WTC11 (cell line): Measurements from ENCODE around the gene HS6ST1. TPM values are rescaled to one million over a fixed set of nuclear protein-coding genes. Genes with fewer than 3 reads are reported as not detected.

Source experiments
- ATAC-seq: fragments of 200-7000 bp; cut with Tn5 transposase; 2 replicates; pipeline ENCODE4 v1.10.0; 2021; ENCODE audit warnings: mild to moderate bottlenecking, moderate library complexity
- CTCF ChIA-PET: fragments of 300-600 bp; sonication (Branson Sonifier 250); formaldehyde crosslinking; loops from one replicate; lab custom pipeline; 2021; ENCODE audit warnings: antibody characterized with exemption; lab: Charles Lee
- POLR2A ChIA-PET: fragments of 350-600 bp; sonication (Branson Sonifier 250); formaldehyde crosslinking; loops from one replicate; lab custom pipeline; 2021; ENCODE audit warnings: antibody characterized with exemption; lab: Charles Lee
- DNase-seq: peaks from one replicate; pipeline ENCODE4 v3.0.0; 2021; ENCODE audit warnings: low spot score
- H3K27ac Mint-ChIP-seq: 2 replicates; pipeline ENCODE4 v1.8.0; 2021; ENCODE audit warnings: mixed read lengths
- H3K27me3 Mint-ChIP-seq: 2 replicates; pipeline ENCODE4 v1.8.0; 2021; ENCODE audit warnings: low read depth, mild to moderate bottlenecking, moderate library complexity, mixed read lengths
- H3K36me3 Mint-ChIP-seq: 2 replicates; pipeline ENCODE4 v1.8.0; 2021; ENCODE audit warnings: mixed read lengths
- H3K4me1 Mint-ChIP-seq: 2 replicates; pipeline ENCODE4 v1.8.0; 2022; ENCODE audit warnings: mixed read lengths
- H3K4me3 Mint-ChIP-seq: 2 replicates; pipeline ENCODE4 v1.8.0; 2021; ENCODE audit warnings: mild to moderate bottlenecking, moderate library complexity, mixed read lengths
- H3K9me3 Mint-ChIP-seq: 2 replicates; pipeline ENCODE4 v1.8.0; 2021; ENCODE audit warnings: mixed read lengths
- ATF1 ChIP-seq: sonication (generic); formaldehyde crosslinking; IDR thresholded peaks from 2 replicates; pipeline ENCODE4 v1.8.1; 2023; ENCODE audit warnings: mild to moderate bottlenecking, moderate library complexity, missing genetic modification reagents
- ATF6 ChIP-seq: sonication (generic); formaldehyde crosslinking; IDR thresholded peaks from 2 replicates; pipeline ENCODE4 v1.8.1; 2023; ENCODE audit warnings: mild to moderate bottlenecking, missing genetic modification reagents
- CREM ChIP-seq: sonication (generic); formaldehyde crosslinking; IDR thresholded peaks from 2 replicates; pipeline ENCODE4 v1.8.1; 2022; ENCODE audit warnings: mild to moderate bottlenecking, missing genetic modification reagents, moderate library complexity
- E2F5 ChIP-seq: sonication (generic); formaldehyde crosslinking; IDR thresholded peaks from 2 replicates; pipeline ENCODE4 v1.8.1; 2022; ENCODE audit warnings: mild to moderate bottlenecking, moderate library complexity, missing genetic modification reagents
- ELF4 ChIP-seq: sonication (generic); formaldehyde crosslinking; IDR thresholded peaks from 2 replicates; pipeline ENCODE4 v1.8.1; 2022; ENCODE audit warnings: low read depth, mild to moderate bottlenecking, moderate library complexity, missing genetic modification reagents
- ETV6 ChIP-seq: sonication (generic); formaldehyde crosslinking; IDR thresholded peaks from 2 replicates; pipeline ENCODE4 v1.8.1; 2022; ENCODE audit warnings: mild to moderate bottlenecking, missing genetic modification reagents
- FOXP1 ChIP-seq: sonication (generic); formaldehyde crosslinking; IDR thresholded peaks from 2 replicates; pipeline ENCODE4 v1.8.0; 2022; ENCODE audit warnings: missing genetic modification reagents, mild to moderate bottlenecking, moderate library complexity, borderline replicate concordance
- JAZF1 ChIP-seq: fragments of 250-450 bp; sonication (Bioruptor Pico); IDR thresholded peaks from 2 replicates; pipeline ENCODE4 v1.9.0; 2021; ENCODE audit warnings: moderate library complexity, mild to moderate bottlenecking, inconsistent platforms
- MAX ChIP-seq: sonication (generic); formaldehyde crosslinking; IDR thresholded peaks from 2 replicates; pipeline ENCODE4 v1.8.0; 2022; ENCODE audit warnings: mild to moderate bottlenecking, missing genetic modification reagents
- MXD4 ChIP-seq: fragments of 250-450 bp; sonication (Bioruptor Pico); IDR thresholded peaks from 2 replicates; pipeline ENCODE4 v1.8.0; 2021; ENCODE audit warnings: mild to moderate bottlenecking, moderate library complexity, borderline replicate concordance
- NR2C2 ChIP-seq: sonication (generic); formaldehyde crosslinking; IDR thresholded peaks from 2 replicates; pipeline ENCODE4 v1.8.0; 2022; ENCODE audit warnings: mild to moderate bottlenecking, missing genetic modification reagents
- PRRX2 ChIP-seq: fragments of 250-450 bp; sonication (Bioruptor Pico); IDR thresholded peaks from 2 replicates; pipeline ENCODE4 v1.8.0; 2021; ENCODE audit warnings: mild to moderate bottlenecking
- TEAD4 ChIP-seq: sonication (generic); formaldehyde crosslinking; IDR thresholded peaks from 2 replicates; pipeline ENCODE4 v1.8.0; 2022; ENCODE audit warnings: mild to moderate bottlenecking, missing genetic modification reagents
- ZNF219 ChIP-seq: sonication (generic); formaldehyde crosslinking; IDR thresholded peaks from 2 replicates; pipeline ENCODE4 v1.8.0; 2023; ENCODE audit warnings: missing genetic modification reagents, mild to moderate bottlenecking, borderline replicate concordance
- ZNF263 ChIP-seq: sonication (generic); formaldehyde crosslinking; IDR thresholded peaks from 2 replicates; pipeline ENCODE4 v1.8.1; 2022; ENCODE audit warnings: low read depth, mild to moderate bottlenecking, moderate library complexity, missing genetic modification reagents
- ZNF396 ChIP-seq: fragments of 250-450 bp; sonication (Bioruptor Pico); IDR thresholded peaks from 2 replicates; pipeline ENCODE4 v1.8.0; 2021; ENCODE audit warnings: mild to moderate bottlenecking, moderate library complexity, borderline replicate concordance
- ZNF671 ChIP-seq: fragments of 250-450 bp; sonication (Bioruptor Pico); IDR thresholded peaks from 2 replicates; pipeline ENCODE4 v1.8.0; 2021; ENCODE audit warnings: mild to moderate bottlenecking
- total RNA-seq: library from RNA; stranded (reverse); gene quantifications from 3 replicates; pipeline ENCODE4 v1.2.3, GENCODE V29; 2021
- TF ChIP-seq, protein P1 (sequence below): sonication (generic); formaldehyde crosslinking; conservative IDR thresholded peaks from 2 replicates; pipeline ENCODE4 v1.8.1; 2022; ENCODE audit warnings: mild to moderate bottlenecking, missing genetic modification reagents
- TF ChIP-seq, protein P2 (sequence below): fragments of 250-450 bp; sonication (Bioruptor Pico); IDR thresholded peaks from 2 replicates; pipeline ENCODE4 v2.1.2; 2022; ENCODE audit warnings: mild to moderate bottlenecking, moderate library complexity
- TF ChIP-seq, protein P3 (sequence below): fragments of 250-450 bp; sonication (Bioruptor Pico); IDR thresholded peaks from 2 replicates; pipeline ENCODE4 v1.9.0; 2021; ENCODE audit warnings: mild to moderate bottlenecking

Gene HS6ST1
- total RNA-seq, 1 experiment from 2014 or later, result 55.5 TPM

DNA sequence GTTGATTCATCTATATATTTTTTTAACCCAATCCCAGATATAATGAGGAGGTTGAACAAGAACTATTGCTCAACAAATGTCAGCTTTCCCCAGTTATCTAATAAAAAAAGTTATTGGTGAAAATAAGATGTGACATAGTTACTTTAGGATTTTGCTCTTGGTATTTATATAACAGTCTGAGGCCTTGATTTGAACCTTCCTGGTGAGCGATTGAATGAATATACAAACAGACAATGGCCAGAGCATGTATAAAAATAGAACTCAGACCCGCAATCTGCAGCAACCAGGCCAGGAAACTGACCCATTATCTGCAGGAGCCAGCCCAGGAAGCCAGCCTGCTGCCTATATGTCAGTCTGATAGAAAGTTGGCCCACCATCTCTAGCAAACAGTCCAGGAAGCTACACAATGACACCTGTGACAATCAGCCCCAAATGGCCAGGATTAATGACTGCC is 81.6 kb downstream of the HS6ST1 start:
- TF ChIP-seq ELF4 (CRISPR knock-in tag) (no peak), FOXP1 (CRISPR knock-in tag) (no peak), MAX (CRISPR knock-in tag) (no peak), ATF1 (CRISPR knock-in tag) (no peak), PRRX2 (no peak), ZNF219 (CRISPR knock-in tag) (no peak), JAZF1 (CRISPR knock-in tag) (no peak), ETV6 (CRISPR knock-in tag) (no peak), NR2C2 (CRISPR knock-in tag) (no peak), E2F5 (CRISPR knock-in tag) (no peak), CREM (CRISPR knock-in tag) (no peak), MXD4 (CRISPR knock-in tag) (no peak)
- TF ChIP-seq, protein P1, sequence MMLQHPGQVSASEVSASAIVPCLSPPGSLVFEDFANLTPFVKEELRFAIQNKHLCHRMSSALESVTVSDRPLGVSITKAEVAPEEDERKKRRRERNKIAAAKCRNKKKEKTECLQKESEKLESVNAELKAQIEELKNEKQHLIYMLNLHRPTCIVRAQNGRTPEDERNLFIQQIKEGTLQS (CRISPR knock-in tag), result no peak
- TF ChIP-seq, protein P2, sequence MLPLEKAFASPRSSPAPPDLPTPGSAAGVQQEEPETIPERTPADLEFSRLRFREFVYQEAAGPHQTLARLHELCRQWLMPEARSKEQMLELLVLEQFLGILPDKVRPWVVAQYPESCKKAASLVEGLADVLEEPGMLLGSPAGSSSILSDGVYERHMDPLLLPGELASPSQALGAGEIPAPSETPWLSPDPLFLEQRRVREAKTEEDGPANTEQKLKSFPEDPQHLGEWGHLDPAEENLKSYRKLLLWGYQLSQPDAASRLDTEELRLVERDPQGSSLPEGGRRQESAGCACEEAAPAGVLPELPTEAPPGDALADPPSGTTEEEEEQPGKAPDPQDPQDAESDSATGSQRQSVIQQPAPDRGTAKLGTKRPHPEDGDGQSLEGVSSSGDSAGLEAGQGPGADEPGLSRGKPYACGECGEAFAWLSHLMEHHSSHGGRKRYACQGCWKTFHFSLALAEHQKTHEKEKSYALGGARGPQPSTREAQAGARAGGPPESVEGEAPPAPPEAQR (CRISPR knock-in tag), result no peak
- TF ChIP-seq, protein P3, sequence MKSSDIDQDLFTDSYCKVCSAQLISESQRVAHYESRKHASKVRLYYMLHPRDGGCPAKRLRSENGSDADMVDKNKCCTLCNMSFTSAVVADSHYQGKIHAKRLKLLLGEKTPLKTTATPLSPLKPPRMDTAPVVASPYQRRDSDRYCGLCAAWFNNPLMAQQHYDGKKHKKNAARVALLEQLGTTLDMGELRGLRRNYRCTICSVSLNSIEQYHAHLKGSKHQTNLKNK, result no peak
- peaks cover 5% of the 10 kb centered on the region; the same call in 1 of the 2 replicates for H3K4me1 Mint-ChIP-seq
- H3K9me3 Mint-ChIP-seq, result no peaks in the 10 kb centered on the region
- ChIA-PET CTCF (interaction anchor here (0.9 to 1.9 kb wide), 2 partner anchors 151 to 174 kb away, joined by 4 read pairs; no protein-coding TSS in a partner anchor), POLR2A (no interaction called here)
- DNase-seq (no peak), ATAC-seq (no peak)
- peaks cover 15% of the 10 kb centered on the region for H3K27me3 Mint-ChIP-seq
- no peak overlapping the region for H3K27ac Mint-ChIP-seq
- no peaks in the 10 kb centered on the region for H3K36me3 Mint-ChIP-seq
- no peak overlapping the region for H3K4me3 Mint-ChIP-seq

GRCh38 chr2:128236491-128237035 is 82.1 kb downstream of the HS6ST1 start:
- H3K4me3 Mint-ChIP-seq, result no peak overlapping the region
- no peak for TF ChIP-seq ZNF263 (CRISPR knock-in tag)
- TF ChIP-seq ZNF396 (CRISPR knock-in tag), result no peak
- TF ChIP-seq TEAD4 (CRISPR knock-in tag), result no peak
- TF ChIP-seq ATF6, result no peak
- TF ChIP-seq ZNF671 (CRISPR knock-in tag), result no peak
- peaks cover 5% of the 10 kb centered on the region; the same call in 1 of the 2 replicates for H3K4me1 Mint-ChIP-seq
- ChIA-PET CTCF (interaction anchor here (1.9 kb wide), 1 partner anchor 151 kb away, joined by 4 read pairs; no protein-coding TSS in a partner anchor), POLR2A (no interaction called here)
- H3K36me3 Mint-ChIP-seq, result no peaks in the 10 kb centered on the region
- DNase-seq, result no peak
- no peak overlapping the region for H3K27ac Mint-ChIP-seq
- no peak for ATAC-seq
- no peaks in the 10 kb centered on the region for H3K9me3 Mint-ChIP-seq
- H3K27me3 Mint-ChIP-seq, result peaks cover 20% of the 10 kb centered on the region
